Activated T-helper 2 cell treated with anti-CD3 and anti-CD28 coated beads, Interferon-gamma antibody, Interleukin-2, Interleukin-4, amounts not matched to agents 10 μg/mL and 5 μg/mL and 100 μg/mL, durations not matched to agents 14 hours and 24 hours and 36 hours (primary cell): Measurements from ENCODE around the gene SUSD2. TPM values are rescaled to one million over a fixed set of nuclear protein-coding genes. Genes with fewer than 3 reads are reported as not detected.
"Not testable (repeated sequence)": the region's sequence is repeated elsewhere in the genome, so short reads cannot be mapped to it uniquely, and the experiment has no call there.

Experiments used
- DNase-seq: peaks from one replicate; pipeline ENCODE4 v3.0.0; 2021; ENCODE audit warnings: low spot score
- H3K27ac Mint-ChIP-seq: one replicate; pipeline ENCODE4 v1.8.0; 2021; ENCODE audit warnings: mixed read lengths
- H3K27me3 Mint-ChIP-seq: one replicate; pipeline ENCODE4 v1.8.0; 2021; ENCODE audit warnings: low read depth, mixed read lengths
- H3K36me3 Mint-ChIP-seq: one replicate; pipeline ENCODE4 v1.8.0; 2021; ENCODE audit warnings: low read depth, mixed read lengths
- H3K4me1 Mint-ChIP-seq: one replicate; pipeline ENCODE4 v1.8.0; 2021; ENCODE audit warnings: low read depth, mixed read lengths
- H3K4me3 Mint-ChIP-seq: one replicate; pipeline ENCODE4 v1.8.0; 2021; ENCODE audit warnings: low read depth, mild to moderate bottlenecking, moderate library complexity, mixed read lengths
- H3K9me3 Mint-ChIP-seq: one replicate; pipeline ENCODE4 v1.8.0; 2021; ENCODE audit warnings: mixed read lengths
- intact Hi-C: fragments of 100-400 bp; cut with micrococcal nuclease; formaldehyde crosslinking; loops from one replicate; pipeline ENCODE4 v1.15.1; 2023
- total RNA-seq: library from RNA; stranded (reverse); gene quantifications from 2 replicates; pipeline ENCODE4 v1.2.3, GENCODE V29; 2022

SUSD2 gene
- total RNA-seq, 1 donor from 2014 or later: 0.32 TPM

DNA sequence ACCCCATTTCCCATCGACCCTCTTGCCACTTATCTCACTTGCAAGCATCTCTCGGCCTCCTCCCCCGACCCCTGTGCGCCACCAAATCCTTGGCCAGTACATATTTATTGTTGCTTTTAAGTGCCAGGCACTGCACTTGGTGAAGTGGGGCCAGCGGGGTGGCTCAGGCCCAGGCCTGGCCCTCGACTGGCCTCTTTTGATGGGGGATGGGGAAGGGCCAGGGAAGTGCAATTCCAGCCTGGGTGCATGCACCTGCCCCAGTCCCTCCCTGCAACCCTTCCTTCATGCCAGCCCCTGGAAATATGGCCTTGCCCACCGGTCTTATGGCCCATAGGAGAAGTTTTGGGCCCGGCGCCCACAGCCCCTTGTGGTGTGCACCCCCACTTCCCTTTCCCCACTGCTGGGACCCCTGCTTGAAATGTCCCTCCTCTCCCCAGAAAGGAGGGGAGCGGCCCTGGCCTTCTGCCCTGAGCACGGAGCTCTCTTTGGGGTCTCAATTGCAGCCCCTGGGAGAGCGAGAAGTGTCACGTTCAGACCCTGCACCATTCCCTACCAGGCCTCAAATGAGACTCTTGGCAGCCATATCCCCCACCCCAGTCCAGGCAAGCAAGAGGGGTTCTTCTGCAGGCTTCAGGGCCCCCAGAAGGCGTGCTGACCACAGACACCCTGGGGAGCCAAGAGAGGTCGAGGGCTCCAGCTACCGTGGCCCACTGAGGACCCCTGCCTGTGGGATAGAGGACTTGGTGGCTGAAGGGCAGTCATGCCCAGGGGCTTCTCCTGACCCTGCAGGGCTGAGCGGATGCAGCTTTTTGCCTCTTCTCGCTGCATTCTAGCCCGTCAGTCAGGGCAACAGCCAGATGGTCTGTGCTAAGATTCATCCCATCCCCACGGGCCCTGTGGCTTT lies 961 bp downstream of the SUSD2 start:
- no peak overlapping the region for H3K27ac Mint-ChIP-seq
- no peak for DNase-seq
- intact Hi-C loops: no loop called here
- H3K27me3 Mint-ChIP-seq: no peaks in the 10 kb centered on the region
- no peaks in the 10 kb centered on the region for H3K4me1 Mint-ChIP-seq
- H3K36me3 Mint-ChIP-seq: no peaks in the 10 kb centered on the region
- no peak overlapping the region for H3K4me3 Mint-ChIP-seq
- H3K9me3 Mint-ChIP-seq: no peaks in the 10 kb centered on the region

DNA sequence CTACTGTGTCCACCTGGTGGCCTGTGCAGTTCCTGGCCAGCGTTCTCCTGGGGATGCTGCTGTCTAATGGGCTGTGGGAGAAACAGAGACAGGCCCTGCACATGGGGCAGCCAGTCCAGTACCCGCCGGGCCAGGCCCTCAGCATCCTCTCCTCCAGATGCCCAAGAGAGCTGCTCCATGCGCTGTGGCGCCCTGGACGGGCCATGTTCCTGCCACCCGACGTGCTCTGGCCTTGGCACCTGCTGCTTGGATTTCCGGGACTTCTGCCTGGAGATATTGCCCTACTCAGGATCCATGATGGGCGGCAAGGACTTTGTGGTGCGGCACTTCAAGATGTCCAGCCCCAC lies 1.6 kb downstream of the SUSD2 start:
- DNase-seq, intact Hi-C loops: not testable (repeated sequence)

DNA sequence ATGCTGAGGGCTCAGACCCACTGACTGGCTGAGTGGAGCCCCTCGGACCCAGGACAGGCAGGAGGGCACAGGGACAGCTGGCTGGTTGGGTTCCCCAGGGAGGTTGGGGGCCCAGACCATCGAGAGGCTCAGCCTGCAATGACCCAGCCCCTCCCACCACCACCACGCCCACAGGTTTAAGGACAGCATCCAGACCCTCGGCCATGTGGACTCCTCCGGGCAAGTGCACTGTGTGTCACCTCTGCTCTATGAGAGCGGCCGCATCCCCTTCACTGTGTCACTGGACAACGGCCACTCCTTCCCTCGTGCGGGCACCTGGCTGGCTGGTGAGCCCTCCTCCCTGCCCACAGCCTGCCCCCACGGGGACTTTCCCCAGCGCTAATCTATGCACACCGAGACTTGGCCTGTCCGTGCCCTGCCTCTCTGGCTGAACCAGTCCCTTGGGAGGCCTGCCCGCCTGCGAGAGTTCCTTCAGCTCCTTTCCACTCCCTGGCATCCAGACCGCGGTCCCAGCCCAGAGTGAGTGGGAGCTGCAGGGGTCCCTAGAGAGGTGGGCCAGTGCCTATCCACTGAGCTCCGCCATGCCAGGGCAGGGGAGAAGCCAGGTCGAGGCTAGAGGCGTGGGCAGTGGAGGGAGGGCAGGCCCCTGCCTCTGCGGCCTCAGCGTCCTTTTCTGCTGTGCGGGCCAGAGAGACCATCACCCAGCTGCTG lies 2.2 kb downstream of the SUSD2 start:
- intact Hi-C loops: no loop called here
- no peak overlapping the region for H3K27ac Mint-ChIP-seq
- no peaks in the 10 kb centered on the region for H3K9me3 Mint-ChIP-seq
- H3K27me3 Mint-ChIP-seq: no peaks in the 10 kb centered on the region
- H3K4me3 Mint-ChIP-seq: no peak overlapping the region
- H3K36me3 Mint-ChIP-seq: no peaks in the 10 kb centered on the region
- no peak for DNase-seq
- no peaks in the 10 kb centered on the region for H3K4me1 Mint-ChIP-seq

More for the DNA sequence above, 1.6 kb downstream of the SUSD2 start:
- not testable (repeated sequence) for H3K4me3 Mint-ChIP-seq, H3K27ac Mint-ChIP-seq, H3K36me3 Mint-ChIP-seq, H3K4me1 Mint-ChIP-seq, H3K27me3 Mint-ChIP-seq, H3K9me3 Mint-ChIP-seq

DNA sequence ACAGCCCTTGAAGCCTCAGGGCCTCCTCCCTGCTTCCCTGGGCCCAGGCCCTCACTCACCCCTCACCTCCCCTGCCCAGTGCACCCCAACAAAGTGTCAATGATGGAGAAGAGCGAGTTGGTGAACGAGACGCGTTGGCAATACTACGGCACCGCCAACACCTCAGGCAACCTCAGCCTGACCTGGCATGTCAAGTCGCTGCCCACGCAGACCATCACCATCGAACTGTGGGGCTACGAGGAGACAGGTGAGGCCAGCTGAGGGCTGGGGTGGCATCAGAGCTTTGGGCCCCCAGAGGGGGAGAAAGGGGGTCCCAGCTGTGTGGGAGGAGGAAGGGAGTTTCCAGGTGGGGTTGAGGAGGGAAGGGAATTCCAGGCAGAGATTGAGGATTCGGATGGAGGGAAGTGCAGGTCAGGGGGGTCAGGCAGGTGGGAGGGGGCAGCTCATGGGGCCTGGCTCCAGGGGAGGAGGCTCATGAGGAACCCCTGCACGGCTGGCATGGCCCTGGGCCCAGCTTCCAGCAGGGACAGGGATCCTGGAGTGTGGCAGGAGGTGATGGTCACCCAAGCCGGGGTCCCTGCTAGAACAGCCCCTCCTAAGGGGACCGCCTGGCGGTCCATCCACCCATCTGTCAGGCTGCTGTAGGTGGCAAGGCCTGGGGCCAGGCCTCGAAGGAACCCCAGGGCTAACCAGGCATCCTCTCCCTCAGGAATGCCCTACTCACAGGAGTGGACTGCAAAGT lies 2.9 kb downstream of the SUSD2 start:
- intact Hi-C loops: no loop called here
- H3K4me1 Mint-ChIP-seq: no peaks in the 10 kb centered on the region
- H3K9me3 Mint-ChIP-seq: no peaks in the 10 kb centered on the region
- no peak overlapping the region for H3K27ac Mint-ChIP-seq
- H3K4me3 Mint-ChIP-seq: no peak overlapping the region
- no peaks in the 10 kb centered on the region for H3K36me3 Mint-ChIP-seq
- H3K27me3 Mint-ChIP-seq: no peaks in the 10 kb centered on the region
- no peak for DNase-seq

DNA sequence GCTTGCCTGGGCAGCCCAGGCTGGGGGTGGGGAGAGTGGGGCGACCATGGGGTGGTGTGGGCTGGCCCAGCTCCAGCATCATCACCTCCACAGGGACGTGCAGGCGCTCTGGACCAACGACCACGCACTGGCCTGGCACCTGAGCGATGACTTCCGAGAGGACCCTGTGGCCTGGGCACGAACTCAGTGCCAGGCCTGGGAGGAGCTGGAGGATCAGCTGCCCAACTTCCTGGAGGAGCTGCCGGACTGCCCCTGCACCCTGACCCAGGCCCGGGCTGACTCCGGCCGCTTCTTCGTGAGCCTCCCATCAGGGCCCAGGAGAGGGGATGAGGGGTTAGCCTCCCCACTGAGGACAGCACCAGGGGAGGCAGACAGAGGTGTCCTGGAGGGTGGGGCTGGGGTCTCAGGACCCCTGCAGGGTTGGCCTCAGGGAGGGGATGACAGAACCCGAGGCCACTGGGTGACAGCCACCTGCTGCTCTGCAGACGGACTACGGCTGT lies 3.8 kb downstream of the SUSD2 start:
- Mint-ChIP-seq H3K36me3 (no peaks in the 10 kb centered on the region), H3K27ac (no peak overlapping the region), H3K9me3 (no peaks in the 10 kb centered on the region), H3K4me1 (peaks cover 5% of the 10 kb centered on the region), H3K27me3 (no peaks in the 10 kb centered on the region), H3K4me3 (no peak overlapping the region)
- no peak for DNase-seq
- intact Hi-C loops: no loop called here

DNA sequence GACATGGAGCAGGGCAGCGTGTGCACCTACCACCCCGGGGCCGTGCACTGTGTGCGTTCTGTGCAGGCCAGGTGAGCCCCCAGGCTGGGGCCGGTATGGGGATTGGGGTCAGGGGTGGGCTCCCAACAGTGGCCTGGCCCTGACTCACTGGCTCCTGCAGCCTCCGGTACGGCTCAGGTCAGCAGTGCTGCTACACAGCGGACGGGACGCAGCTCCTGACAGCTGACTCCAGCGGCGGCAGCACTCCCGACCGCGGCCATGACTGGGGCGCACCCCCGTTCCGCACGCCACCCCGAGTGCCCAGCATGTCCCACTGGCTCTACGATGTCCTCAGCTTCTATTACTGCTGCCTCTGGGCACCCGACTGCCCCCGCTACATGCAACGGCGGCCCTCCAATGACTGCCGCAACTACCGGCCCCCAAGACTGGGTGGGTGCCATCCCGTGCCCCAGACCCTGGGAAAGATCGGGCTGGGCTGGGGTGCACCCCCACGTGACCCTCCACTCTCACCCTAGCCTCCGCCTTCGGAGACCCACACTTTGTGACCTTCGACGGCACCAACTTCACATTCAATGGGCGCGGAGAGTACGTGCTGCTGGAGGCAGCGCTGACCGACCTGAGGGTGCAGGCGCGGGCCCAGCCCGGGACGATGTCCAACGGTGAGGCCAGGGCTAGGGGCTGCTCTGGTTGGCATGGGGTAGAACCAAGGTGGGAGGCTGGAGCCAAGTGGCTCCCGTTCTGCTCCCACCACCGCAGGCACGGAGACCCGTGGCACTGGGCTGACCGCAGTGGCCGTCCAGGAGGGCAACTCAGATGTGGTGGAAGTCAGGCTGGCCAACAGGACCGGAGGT lies 4.4 kb downstream of the SUSD2 start:
- Mint-ChIP-seq H3K36me3 (no peaks in the 10 kb centered on the region), H3K9me3 (no peaks in the 10 kb centered on the region), H3K4me3 (no peak overlapping the region), H3K27ac (no peak overlapping the region), H3K27me3 (no peaks in the 10 kb centered on the region), H3K4me1 (peaks cover 5% of the 10 kb centered on the region)
- intact Hi-C loops: no loop called here
- DNase-seq: no peak

DNA sequence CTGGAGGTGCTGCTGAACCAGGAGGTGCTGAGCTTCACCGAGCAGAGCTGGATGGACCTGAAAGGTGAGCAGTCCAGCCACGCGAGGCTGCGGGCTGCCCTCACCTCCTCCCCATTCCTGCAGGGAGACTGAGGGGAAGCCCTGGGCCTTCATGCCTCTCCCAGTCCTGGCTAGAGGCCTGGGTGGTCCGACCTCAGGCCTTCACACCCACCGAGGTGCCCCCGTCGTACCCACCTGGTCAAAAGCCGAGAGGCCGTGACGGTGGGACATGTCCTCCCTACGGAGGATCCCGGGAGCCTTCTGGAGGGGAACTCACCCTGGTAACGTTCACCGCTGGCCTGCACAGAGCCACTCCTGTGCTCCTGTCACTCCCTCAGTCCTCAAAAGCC lies 5.1 kb downstream of the SUSD2 start:
- Mint-ChIP-seq H3K4me1 (peaks cover 5% of the 10 kb centered on the region), H3K36me3 (no peaks in the 10 kb centered on the region), H3K27ac (no peak overlapping the region), H3K4me3 (no peak overlapping the region), H3K9me3 (no peaks in the 10 kb centered on the region), H3K27me3 (no peaks in the 10 kb centered on the region)
- DNase-seq: no peak
- intact Hi-C loops: no loop called here

DNA sequence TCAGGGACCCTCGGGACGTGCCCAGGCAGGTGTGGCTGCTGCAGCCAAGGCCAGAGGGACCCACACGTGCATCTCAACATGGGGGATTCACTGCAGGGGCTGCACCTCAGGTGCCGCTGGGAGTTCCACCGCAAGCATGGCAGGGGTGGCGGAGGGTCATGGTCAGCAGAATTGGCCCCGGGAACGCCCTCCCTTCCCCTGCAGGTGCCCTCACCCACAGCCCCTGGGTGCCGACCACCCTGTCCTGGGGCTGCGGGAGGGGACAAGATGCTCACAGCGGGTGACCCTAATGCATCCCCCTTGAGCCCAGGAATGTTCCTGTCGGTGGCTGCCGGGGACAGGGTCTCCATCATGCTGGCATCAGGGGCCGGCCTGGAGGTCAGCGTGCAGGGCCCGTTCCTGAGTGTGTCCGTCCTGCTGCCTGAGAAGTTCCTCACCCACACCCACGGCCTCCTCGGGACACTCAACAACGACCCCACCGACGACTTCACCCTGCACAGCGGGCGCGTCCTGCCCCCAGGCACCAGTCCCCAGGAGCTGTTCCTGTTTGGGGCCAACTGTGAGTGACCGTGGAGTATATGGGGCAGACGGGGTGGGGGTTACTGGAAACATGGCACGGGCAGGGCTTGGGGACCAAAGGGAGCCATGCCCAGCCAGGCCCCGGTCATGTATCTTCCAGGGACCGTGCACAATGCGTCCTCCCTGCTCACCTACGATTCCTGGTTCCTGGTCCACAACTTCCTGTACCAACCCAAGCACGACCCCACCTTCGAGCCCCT lies 5.8 kb downstream of the SUSD2 start:
- no peaks in the 10 kb centered on the region for H3K36me3 Mint-ChIP-seq
- no peaks in the 10 kb centered on the region for H3K9me3 Mint-ChIP-seq
- H3K27me3 Mint-ChIP-seq: no peaks in the 10 kb centered on the region
- no peak overlapping the region for H3K27ac Mint-ChIP-seq
- intact Hi-C loops: no loop called here
- DNase-seq: no peak
- peaks cover 5% of the 10 kb centered on the region for H3K4me1 Mint-ChIP-seq
- H3K4me3 Mint-ChIP-seq: no peak overlapping the region

DNA sequence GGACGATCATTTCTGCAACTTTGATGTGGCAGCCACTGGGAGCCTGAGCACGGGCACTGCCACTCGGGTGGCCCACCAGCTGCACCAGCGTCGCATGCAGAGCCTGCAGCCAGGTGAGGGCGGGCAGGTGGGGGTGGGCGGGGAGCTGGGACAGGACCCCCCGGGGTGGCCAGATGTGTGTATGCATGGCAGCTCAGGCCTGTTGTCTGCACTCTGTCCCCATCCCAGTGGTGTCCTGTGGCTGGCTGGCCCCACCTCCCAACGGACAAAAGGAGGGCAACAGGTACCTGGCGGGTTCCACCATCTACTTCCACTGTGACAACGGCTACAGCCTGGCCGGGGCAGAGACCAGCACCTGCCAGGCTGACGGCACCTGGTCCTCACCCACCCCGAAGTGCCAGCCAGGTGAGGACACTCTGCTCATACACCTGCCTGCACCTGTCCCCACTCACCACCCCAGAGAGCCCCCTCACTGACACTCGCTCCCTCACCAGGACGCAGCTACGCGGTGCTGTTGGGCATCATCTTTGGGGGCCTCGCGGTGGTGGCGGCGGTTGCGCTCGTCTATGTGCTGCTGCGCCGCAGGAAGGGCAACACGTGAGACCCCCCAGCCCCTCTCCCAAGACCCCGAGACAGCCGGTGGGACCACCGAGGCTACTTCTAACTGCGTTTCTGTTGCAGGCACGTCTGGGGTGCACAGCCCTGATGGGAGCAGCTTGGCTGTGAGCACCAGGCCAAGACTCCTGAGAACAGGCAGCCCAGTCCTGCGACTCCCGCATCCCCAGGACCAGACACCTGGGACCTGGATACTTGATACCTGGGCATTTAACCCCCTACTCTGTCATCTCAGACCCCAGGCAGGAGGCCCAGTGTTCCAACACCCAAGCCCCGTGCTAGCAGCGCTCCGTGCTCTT lies 6.7 kb downstream of the SUSD2 start:
- no peaks in the 10 kb centered on the region for H3K27me3 Mint-ChIP-seq
- H3K36me3 Mint-ChIP-seq: no peaks in the 10 kb centered on the region
- H3K9me3 Mint-ChIP-seq: no peaks in the 10 kb centered on the region
- peaks cover 5% of the 10 kb centered on the region for H3K4me1 Mint-ChIP-seq
- H3K27ac Mint-ChIP-seq: no peak overlapping the region
- intact Hi-C loops: loop anchor here (2.0 kb wide), 1 partner anchor 59 kb away; no protein-coding TSS in a partner anchor
- H3K4me3 Mint-ChIP-seq: no peak overlapping the region
- DNase-seq: no peak

DNA sequence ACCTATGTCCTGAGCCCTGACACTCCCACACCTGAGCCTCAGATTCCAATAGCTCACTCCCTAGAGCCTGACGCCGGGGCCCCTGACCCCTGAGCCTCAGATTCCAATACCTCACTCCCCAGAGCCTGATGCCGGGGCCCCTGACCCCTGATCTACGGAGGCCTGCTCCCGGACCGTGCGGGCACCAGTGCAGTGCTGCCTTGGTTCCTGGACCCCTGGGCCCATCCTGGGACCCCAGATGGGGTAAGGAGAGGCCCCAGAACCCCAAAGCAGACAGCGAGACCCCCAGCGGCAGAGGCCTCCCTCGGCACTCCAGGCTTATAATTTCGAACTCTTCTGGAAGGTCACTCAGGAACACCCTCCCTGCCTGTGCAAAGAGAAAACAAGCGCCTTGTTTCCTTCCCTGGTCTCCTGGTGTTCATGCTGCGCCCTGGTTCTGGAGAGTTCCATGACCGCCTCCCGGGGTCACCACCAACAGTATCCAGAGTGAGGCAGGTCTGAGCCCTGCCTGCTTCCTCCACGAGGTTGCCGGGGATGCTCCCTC lies 7.5 kb downstream of the SUSD2 start:
- intact Hi-C loops: loop anchor here (1.0 to 2.0 kb wide), 2 partner anchors 43 to 58 kb away; no protein-coding TSS in a partner anchor

More for the DNA sequence above, 7.5 kb downstream of the SUSD2 start:
- no peaks in the 10 kb centered on the region for H3K9me3 Mint-ChIP-seq
- H3K27me3 Mint-ChIP-seq: no peaks in the 10 kb centered on the region
- no peak overlapping the region for H3K27ac Mint-ChIP-seq
- no peak for DNase-seq
- no peak overlapping the region for H3K4me3 Mint-ChIP-seq
- peaks cover 5% of the 10 kb centered on the region for H3K4me1 Mint-ChIP-seq
- no peaks in the 10 kb centered on the region for H3K36me3 Mint-ChIP-seq
